Mesothelial cell of epicardium (in vitro differentiated cells): ENCODE measurements around the gene FAM98B. TPM values are rescaled to one million over a fixed set of nuclear protein-coding genes. Genes with fewer than 3 reads are reported as not detected.

Experiments
- DNase-seq, 2 experiments: peaks; one replicate each; pipeline ENCODE4 v3.0.0; 2021; ENCODE audit warnings: low spot score in 2 of 2; ENCODE audit not compliant: unreplicated experiment in 2 of 2
- H3K27ac Mint-ChIP-seq: 2 replicates; pipeline ENCODE4 v1.8.0; 2021; ENCODE audit warnings: mixed read lengths
- H3K27me3 Mint-ChIP-seq: 2 replicates; pipeline ENCODE4 v1.8.0; 2021; ENCODE audit warnings: low read depth, mixed read lengths
- H3K36me3 Mint-ChIP-seq: 2 replicates; pipeline ENCODE4 v1.8.0; 2021; ENCODE audit warnings: mixed read lengths
- H3K4me1 Mint-ChIP-seq: 2 replicates; pipeline ENCODE4 v1.8.0; 2021; ENCODE audit warnings: mixed read lengths
- H3K4me3 Mint-ChIP-seq: 2 replicates; pipeline ENCODE4 v1.8.0; 2021; ENCODE audit warnings: mild to moderate bottlenecking, moderate library complexity, mixed read lengths
- H3K9me3 Mint-ChIP-seq: 2 replicates; pipeline ENCODE4 v1.8.0; 2021; ENCODE audit warnings: mixed read lengths
- CTCF ChIP-seq: fragments of 200-600 bp; sonication (generic); IDR thresholded peaks from one replicate; pipeline ENCODE4 v1.5.0; 2021; ENCODE audit warnings: antibody characterized with exemption; ENCODE audit not compliant: unreplicated experiment
- total RNA-seq: library from RNA; stranded (reverse); gene quantifications from 3 replicates; pipeline ENCODE4 v1.2.1, GENCODE V29; 2021

FAM98B gene
- total RNA-seq, 1 donor from 2014 or later: 31.6 TPM

GRCh38 chr15:38481761-38482160 lies 27.8 kb downstream of the FAM98B start:
- Mint-ChIP-seq H3K36me3 (peaks cover 14% of the 10 kb centered on the region), H3K4me3 (no peak overlapping the region), H3K27me3 (no peaks in the 10 kb centered on the region), H3K9me3 (no peaks in the 10 kb centered on the region), H3K27ac (no peak overlapping the region), H3K4me1 (peaks cover under 1% of the 10 kb centered on the region)
- TF ChIP-seq CTCF: no peak
- no peak for DNase-seq

- Mint-ChIP-seq H3K27me3 (no peaks in the 10 kb centered on the region), H3K27ac (no peak overlapping the region), H3K4me3 (no peak overlapping the region), H3K9me3 (no peaks in the 10 kb centered on the region), H3K36me3 (peaks cover 12% of the 10 kb centered on the region), H3K4me1 (peaks cover 6% of the 10 kb centered on the region)
- no peak for TF ChIP-seq CTCF
- no peak for DNase-seq
Measured at GRCh38 chr15:38482572-38482971, 28.6 kb downstream of the FAM98B start.

GRCh38 chr15:38486936-38487335 lies 33.0 kb downstream of the FAM98B start:
- H3K27ac Mint-ChIP-seq: no peak overlapping the region
- H3K27me3 Mint-ChIP-seq: no peaks in the 10 kb centered on the region
- no peak for DNase-seq
- no peak overlapping the region for H3K4me3 Mint-ChIP-seq
- no peak for TF ChIP-seq CTCF
- H3K9me3 Mint-ChIP-seq: no peaks in the 10 kb centered on the region
- peaks cover 13% of the 10 kb centered on the region for H3K36me3 Mint-ChIP-seq
- peaks cover 6% of the 10 kb centered on the region for H3K4me1 Mint-ChIP-seq

- H3K27ac Mint-ChIP-seq: no peak overlapping the region
- no peak for TF ChIP-seq CTCF
- H3K4me1 Mint-ChIP-seq: peaks cover 6% of the 10 kb centered on the region
- DNase-seq: no peak
- no peaks in the 10 kb centered on the region for H3K9me3 Mint-ChIP-seq
- no peak overlapping the region for H3K4me3 Mint-ChIP-seq
- H3K36me3 Mint-ChIP-seq: peaks cover 9% of the 10 kb centered on the region
- H3K27me3 Mint-ChIP-seq: no peaks in the 10 kb centered on the region
Measured at GRCh38 chr15:38487378-38487777, 33.5 kb downstream of the FAM98B start.

- no peak for DNase-seq
- peaks cover 9% of the 10 kb centered on the region for H3K36me3 Mint-ChIP-seq
- H3K27ac Mint-ChIP-seq: no peak overlapping the region
- TF ChIP-seq CTCF: no peak
- H3K27me3 Mint-ChIP-seq: no peaks in the 10 kb centered on the region
- H3K4me1 Mint-ChIP-seq: peaks cover 6% of the 10 kb centered on the region
- H3K9me3 Mint-ChIP-seq: no peaks in the 10 kb centered on the region
- no peak overlapping the region for H3K4me3 Mint-ChIP-seq
Measured at GRCh38 chr15:38490242-38490922, 36.5 kb downstream of the FAM98B start.

GRCh38 chr15:38496151-38496550 lies 42.2 kb downstream of the FAM98B start:
- Mint-ChIP-seq H3K27ac (no peak overlapping the region), H3K9me3 (no peaks in the 10 kb centered on the region), H3K4me3 (no peak overlapping the region), H3K36me3 (peaks cover 8% of the 10 kb centered on the region), H3K27me3 (no peaks in the 10 kb centered on the region), H3K4me1 (no peaks in the 10 kb centered on the region)
- TF ChIP-seq CTCF: no peak
- DNase-seq: no peak
